Hematopoietic multipotent progenitor cell (in vitro differentiated cells): Measurements from ENCODE around the gene NSD2. TPM values are rescaled to one million over a fixed set of nuclear protein-coding genes. Genes with fewer than 3 reads are reported as not detected.

Source experiments
- DNase-seq, 3 donors: peaks; one replicate each; pipeline ENCODE4 v3.0.0-alpha.2; 2011 to 2015; ENCODE audit warnings: low read depth in 2 of 3, low spot score in 2 of 3
- total RNA-seq: library from RNA; depleted of rRNA; stranded (reverse); fragments of >200 nt; gene quantifications from one replicate; pipeline ENCODE4 v1.2.3, GENCODE V29; 2012

Gene NSD2
- total RNA-seq, 1 donor, result 41.7 TPM

DNA sequence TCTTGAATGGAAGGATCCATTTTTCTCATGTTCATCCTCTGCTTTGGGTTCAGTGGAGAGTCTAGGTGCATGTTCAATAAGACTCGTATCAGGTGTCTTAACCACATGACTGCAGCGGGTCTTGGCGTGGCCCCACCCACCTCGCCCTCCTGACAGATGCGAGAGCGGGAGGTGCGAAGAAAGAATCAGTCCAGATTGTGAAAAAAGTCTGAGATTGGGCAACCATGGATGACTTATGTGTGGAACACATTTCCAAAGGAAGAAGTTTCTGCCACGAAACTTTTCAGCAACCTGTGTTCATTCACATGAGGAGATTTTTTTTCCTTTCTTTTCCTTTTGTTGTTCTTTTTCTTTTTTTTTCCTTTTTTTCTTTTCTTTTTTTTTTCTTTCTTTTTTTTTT lies 66.8 kb downstream of the NSD2 start:
- DNase-seq, result no peak

DNA sequence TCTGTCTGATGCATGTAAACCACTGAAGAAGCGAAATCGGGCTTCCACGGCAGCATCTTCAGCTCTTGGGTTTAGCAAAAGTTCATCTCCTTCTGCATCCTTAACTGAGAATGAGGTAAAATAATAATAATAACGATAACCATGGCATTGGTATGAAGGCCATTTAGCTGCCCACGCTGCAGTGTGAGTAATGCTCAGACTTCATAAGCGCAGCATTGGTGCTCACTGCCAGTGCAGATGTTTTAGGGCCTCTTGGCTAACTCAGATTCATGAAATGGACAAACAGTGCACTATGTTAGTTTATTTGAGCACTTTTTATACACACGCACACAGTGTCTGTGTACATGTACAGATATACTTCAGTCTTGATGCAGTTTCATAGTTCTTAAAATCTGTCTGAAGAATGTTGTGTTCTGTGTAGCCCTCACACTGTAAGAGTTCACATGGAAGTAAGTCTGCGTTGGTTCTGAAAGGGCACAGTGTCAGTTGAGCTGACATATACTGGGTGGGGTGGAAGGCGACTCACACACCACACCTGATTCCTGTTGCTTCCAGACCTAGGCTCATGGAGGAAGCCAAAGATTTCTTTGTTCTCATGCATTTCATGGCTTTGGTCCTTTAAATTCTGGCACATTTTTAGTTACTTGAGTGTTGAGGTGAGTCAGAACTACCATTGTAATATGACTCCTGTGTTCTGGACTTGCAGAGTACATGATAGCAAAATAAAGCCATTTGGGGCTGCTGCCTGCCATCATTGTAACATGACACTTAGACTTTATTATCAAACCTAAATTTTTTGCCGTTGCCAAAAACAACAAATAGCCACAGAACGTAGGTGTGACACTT lies 68.7 kb downstream of the NSD2 start:
- no peak for DNase-seq

DNA sequence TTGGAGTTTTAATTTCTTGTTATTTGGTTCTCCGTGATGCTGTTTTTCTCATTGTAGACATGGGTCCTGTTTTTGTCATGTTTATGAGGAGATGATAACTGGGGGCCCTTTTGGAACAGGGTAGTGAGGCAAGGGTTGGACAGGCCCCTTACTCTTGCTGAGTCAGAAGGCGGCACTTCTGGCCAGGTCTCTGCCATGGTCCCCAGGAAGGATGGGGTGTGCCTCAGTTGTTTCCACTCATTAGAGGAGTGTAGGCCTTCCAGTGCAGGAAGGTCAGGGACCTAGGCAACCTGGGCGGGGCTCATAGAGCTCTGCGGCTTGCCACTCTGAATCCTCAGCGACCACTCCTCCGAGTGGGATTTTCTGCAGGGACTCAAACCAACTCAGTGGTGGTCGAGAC lies 69.4 kb downstream of the NSD2 start:
- DNase-seq, result no peak

DNA sequence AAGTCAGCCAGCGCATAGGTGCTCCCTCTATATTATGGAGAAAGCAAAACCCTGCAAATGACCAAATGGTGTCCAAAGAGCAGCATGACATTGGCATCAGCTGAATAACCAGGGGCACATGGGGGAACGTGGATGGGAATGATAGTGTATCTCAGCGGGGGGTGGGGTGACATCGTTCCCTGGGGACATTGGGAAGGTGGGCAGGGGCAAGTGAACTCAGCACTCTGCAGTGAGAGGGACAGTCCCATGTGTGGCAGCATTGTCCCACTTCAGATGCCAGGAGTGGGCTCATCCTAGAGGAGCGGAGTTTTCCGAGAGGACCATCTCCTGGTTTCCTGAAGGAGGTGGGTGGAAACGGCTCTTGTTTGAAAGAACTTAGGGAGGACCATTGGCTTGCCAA lies 72.7 kb downstream of the NSD2 start:
- no peak for DNase-seq

DNA sequence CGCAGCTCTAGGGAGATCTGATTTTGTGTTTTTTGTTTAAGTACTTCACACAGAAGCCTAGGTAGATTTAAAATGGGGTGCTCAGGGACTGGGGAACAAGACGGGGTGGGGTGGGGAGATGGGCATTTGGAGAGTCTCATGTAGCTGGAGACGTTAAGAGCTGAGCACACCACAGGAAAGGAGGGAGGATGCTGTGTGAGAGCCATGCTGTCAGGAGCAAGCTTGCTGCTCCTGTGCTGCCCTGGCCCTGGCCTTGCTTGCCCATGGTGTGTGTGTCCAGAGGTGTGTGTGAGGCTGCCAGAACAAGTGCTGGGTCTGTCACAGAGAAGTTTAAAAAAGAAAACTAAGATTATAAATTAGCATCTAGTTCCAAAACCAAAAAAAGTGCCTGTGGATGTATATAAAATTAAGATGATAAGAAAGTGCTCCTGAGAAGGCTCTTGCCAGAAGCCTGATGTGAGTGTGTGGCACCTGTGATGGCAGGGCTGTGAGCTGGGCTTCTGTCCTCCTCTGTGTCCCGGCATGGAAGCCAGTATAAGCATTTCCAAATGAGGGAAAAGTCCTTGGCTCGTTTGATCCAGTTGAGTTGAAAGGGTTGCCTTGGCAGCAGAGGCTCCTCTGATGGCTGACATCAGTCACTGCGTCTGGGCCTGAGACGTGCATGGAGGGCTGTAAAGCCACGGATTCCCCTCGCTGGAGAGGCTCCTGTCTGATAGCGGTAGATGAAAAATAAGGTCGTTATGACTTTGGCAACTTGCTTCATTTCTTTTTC lies 74.1 kb downstream of the NSD2 start:
- no peak for DNase-seq

DNA sequence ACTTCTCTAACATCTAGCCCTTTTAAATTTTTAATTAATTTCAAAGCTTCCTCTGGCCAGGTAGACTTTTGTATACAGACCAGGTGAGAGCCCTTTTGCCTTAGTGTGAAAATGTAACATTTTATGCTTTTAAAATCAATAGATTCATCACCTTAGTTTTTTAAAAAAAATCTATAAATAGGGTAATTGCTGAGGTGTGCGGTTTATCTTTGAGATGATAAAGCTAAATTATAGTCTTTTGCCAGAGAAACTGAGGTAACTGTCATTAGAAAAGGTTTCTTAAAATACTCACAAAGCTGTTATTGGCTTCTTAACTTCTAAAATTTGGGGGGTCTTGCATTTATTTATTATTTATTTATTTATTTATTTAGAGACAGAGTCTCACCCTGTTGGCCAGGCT lies 74.7 kb downstream of the NSD2 start:
- no peak for DNase-seq

DNA sequence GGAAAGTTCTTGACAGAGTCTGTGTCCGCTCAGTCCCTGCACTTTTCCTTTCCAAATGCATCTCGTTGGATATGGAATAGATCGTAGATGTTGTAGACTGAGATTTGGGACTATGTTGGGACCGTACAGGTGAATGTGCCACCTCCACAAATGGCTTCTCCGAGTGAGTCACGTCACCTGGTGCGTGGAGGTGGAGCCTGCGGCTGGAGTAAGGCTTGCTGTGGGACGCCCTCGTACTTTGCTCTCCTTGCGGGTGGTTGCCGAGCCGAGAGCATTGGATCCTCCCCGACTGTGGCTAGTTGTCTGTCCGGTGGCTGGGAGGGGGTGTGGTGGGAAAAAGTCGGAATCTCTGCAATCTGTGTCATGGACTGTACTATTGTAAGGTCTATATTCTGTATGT lies 77.0 kb downstream of the NSD2 start:
- DNase-seq, result no peak

DNA sequence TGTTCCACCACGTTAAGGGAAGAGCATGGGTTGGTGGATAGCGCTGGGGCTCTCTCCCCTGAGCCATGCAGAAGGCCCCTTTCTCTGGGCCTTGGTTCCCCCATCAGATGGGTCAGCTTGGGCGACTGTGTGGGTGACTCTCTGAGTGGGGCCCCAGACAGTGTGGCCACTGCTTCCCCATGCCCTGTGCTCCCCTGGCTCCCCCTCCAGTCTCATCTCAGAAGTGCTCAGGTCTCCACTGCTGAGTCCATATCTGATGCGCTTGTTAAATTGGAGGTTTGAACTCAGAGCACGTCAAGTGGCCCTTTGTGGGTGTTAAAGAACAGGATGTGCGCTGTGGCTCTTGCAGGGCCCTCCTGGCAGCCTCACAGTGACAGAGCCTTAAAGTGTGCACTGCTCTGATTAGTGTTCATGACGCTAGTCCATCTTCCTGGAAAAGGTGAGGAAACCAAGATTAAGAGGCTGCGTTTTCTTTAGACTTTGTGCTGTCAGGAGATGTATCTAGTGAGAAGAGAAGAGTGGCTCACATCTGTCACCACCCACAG lies 77.8 kb downstream of the NSD2 start:
- no peak for DNase-seq

DNA sequence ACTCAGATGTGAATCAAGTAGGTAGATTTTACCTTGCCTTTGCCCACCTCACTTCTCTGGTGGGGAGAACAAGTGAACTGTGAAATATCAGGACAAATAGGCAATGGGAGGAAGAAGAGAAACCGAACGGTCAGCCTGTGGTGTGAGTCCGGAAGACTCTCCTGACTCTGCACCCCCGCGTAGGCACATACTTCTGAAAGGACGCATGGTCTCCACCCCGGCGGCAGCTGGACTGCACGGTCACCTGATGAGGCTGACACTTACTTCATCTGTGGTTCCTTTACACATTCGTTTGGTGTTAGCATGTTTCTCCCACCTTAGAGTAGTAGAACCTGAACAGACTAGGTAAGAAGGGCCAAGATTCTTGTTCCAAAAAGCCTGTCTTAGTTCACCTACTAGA lies 79.2 kb downstream of the NSD2 start:
- no peak for DNase-seq

DNA sequence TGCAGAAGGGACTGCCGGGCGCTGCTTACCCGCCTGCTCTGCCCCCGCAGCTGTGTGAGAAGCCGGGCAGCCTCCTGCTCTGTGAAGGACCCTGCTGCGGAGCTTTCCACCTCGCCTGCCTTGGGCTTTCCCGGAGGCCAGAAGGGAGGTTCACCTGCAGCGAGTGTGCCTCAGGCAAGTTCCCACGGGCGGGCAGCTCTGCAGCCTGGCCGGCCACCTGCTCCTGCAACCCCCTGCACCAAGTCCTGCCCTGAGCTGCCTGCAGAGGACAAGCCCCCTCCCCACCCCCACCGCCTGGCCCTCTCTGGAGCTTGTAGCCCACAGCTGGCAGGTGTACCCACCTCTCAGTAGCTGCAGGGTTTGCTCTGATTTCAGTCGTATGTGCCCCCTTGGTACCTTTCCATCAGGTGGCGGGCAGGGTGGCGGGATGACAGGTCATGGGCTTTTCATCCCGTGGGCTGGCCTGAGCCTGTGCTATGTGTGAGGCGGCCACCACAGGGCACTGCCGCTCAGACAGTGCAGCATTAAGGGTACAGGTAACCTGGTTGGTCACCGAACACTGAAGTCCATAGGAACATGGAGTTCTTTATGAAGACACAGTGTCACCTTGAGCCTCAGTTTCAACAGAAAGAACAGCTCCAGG lies 81.0 kb downstream of the NSD2 start:
- DNase-seq, result no peak

DNA sequence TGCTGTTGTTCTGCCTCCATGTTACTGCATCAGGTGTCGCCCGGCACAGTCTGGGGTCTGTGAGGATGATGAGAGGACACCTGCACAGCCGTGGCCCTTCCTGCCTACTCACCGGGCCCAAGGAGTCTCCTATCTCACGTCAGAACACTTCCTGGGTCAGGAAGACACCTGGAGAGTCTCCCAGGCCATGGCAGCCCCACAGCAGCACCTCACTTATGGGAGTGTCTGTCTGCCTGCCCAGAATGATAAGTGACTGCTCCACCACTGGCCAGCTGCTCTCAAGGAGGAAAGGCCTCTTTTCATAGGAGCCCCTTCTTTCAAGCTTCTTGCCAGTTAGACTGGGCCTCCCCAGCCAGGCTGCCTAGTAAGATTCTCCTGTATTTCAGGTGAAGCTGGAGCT lies 81.5 kb downstream of the NSD2 start:
- no peak for DNase-seq

DNA sequence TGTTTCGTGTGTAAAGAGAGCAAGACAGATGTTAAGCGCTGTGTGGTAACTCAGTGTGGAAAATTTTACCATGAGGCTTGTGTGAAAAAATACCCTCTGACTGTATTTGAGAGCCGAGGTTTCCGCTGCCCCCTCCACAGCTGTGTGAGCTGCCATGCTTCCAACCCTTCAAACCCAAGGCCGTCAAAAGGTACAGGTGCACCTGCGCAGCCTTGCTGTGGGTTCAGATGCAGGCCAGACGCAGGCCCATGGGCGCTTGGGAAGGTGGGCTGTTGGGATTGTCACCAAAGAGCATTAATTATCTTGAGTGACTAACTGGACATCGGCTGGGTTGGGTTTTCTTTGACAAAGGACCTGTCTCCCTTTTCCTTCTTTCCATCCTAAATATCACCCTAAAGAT lies 82.1 kb downstream of the NSD2 start:
- no peak for DNase-seq

DNA sequence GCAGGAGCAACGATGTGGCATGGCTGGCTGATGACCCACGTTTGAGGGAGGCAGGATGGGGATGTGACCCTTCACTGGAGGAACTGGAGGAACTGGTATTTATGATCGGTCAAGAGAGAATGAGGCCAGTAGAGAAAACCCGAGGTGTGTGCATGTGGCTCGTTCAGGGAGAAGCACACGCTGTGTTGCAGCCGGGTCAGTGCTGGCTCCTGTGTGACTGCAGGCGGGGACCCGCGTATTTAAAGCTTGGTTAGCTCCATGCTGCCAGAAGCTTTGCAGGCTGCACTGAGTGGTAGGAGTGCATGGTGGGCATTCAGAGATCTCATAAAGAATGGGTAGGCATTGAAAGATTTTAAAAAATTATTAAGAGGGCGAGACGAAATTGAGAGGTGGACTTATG lies 85.4 kb downstream of the NSD2 start:
- DNase-seq, result no peak

DNA sequence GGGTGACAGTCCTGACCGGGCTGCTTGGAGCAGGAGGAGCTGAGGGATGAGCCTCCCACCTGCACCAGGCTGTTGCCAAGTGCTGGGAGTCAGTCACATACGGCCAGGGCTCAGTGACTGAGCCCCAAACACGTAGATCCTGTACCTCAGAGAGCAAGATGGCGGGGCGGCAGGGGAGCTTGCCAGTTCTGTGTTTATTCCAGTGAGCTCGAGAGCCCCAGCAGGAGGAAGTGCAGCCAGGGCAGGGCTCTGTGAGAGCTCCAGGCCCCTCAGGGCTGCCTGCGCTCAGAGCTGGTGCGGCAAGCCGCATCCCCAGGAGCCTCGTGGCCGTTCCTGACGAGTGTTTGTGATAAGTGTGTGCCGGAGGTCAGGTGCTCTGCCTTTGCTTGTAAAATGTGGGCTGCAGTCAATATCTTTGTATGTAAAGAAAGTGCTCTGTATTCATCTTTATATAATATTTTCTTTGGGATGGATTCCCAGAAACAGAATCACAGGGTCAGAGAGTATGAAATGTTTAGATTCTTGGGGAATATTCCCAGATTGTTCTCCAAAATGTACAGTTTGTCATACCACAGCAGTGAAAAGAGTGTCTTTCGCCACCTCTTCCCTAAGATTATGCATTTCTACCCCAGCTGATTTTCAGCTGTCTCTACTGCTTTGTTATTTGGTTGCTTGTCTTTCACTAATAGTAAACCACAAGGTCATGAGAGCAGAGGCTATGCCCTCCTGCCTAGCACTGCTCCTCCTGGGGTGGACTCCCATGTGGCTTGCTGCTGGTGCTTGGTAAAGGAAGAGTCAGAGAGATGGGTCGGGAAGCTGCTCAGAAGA lies 87.3 kb downstream of the NSD2 start:
- DNase-seq, result no peak

DNA sequence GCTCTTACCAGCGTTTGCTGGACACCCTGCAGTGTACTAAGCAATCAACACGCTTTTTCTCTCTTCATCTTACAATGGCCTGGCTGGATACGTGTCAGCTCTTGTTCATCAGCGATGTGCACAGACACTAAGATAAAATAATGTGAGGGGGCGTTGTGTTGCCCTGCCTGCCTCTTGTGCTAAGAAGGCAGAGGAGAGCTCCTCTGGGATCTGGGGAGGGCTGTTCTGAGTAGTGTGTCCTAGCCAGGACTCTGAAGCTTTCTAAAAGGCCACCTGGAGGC lies 87.9 kb downstream of the NSD2 start:
- DNase-seq, result no peak

DNA sequence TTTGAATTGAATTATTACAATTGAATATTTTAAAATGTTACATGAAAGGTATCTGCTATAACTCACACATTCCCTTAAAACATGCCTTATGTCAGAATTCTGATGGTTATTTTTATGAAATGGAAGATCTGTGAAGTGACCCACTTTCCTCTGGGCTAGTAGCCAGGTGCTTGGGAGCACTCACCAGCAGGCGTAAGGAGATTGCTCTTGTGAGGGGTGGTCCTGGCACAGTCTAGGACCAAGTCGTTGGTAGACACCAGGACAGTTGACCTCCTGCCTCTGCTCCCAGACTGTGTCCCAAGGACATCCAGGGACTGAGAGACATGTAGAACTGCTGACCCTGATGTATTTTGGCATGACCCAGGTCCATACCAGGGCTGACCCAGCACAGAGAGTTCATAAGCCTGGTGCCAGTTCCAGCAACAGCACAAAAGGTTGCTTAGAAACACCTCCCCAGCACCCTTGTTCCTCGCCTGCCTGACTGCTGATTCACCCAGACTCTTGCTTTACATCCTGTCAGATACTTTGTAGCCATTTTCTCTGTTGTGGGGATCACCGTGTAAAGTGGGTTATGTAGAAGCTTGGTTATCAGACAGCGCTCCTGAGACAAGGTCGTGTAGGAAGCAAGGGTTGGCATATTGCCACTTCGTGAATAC lies 89.1 kb downstream of the NSD2 start:
- DNase-seq, result no peak

DNA sequence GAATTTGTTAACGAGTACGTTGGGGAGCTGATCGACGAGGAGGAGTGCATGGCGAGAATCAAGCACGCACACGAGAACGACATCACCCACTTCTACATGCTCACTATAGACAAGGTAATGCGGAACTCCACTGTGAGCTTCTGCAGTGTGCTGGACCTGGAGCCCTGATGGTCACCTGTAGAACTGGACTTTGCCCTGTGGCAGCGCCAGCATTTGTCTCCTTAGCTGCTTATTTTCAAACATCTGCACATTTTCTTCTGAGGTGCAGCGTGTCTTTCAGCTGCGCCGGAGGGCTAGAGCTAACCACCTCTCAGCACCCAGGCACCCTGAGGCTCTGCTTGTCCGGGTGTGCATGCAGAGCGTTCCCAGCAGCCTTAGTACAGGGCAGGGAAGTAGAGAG lies 89.8 kb downstream of the NSD2 start:
- DNase-seq, result no peak

DNA sequence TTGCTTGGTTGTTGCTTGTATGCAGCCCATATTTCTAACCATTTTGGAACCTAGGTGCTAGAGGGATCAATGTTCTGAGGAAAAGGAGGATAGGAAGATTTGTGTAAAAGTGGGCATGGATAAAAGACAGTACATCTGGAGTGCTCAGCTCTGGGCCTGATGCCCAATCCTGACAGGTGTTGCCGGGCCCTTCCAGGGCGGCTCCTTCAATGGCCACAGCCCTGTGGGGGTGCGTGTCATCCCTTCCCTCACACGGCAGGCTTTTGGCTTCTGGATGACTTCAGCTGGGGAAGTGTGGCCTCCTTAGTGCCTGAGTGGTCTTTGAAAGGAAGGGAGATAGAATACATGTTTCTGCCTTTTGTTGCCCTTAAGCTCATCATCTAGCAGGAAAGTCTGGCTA lies 90.4 kb downstream of the NSD2 start:
- DNase-seq, result no peak

DNA sequence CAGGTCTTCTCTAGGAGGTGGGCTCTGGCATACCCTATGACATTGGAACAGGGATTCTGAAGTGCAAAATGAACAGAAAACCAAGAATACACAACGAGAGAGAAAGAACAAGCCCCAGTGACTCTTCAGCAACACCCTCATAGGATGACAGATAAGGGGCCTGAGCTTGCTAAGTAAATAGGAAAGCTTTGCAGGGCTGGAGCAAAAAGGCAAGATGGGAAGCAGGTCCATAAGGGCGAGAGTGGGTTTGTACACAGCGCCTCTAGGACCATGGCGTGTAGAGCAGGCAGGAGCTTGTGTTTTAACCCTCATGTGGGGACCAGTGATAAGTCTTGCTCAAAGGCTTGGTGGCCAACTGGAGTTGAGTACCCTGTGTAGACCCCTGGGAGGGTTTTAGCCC lies 91.8 kb downstream of the NSD2 start:
- no peak for DNase-seq

DNA sequence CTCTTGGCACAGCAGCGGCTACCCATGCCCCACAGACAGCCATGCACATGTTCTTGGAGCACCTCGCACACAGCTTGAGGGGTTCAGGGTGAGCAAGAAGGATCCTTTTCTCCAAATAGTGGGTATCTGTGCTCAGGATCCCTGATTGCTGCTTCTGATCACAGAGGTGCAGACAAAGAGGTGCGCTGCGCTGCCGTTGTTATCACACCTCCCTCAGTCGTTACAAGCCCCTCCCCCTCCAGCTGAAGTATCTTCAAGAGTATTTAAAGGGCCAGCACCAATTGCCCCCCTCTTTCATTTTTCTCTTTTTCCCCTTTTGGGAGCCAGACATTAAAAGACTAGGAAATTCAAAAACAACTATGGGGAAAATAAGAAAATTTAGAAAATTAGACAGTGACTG lies 93.2 kb downstream of the NSD2 start:
- DNase-seq, result no peak
